Vagina (tissue), 2 donors: ENCODE measurements around the gene PGAM1.

Source experiments
- POLR2A ChIP-seq, 2 donors: fragments of 450-650 bp; IDR thresholded peaks; one replicate each; pipeline ENCODE4 v1.6.1; 2017; ENCODE audit warnings: antibody characterized with exemption in 2 of 2, mild to moderate bottlenecking in 2 of 2, moderate library complexity in 2 of 2
- POLR2AphosphoS5 ChIP-seq, 2 donors: sonication (generic); formaldehyde crosslinking; IDR thresholded peaks; one replicate each; pipeline ENCODE4 v1.9.0; 2017; ENCODE audit warnings: antibody characterized with exemption in 2 of 2, mild to moderate bottlenecking in 2 of 2, low read depth in 1 of 2; ENCODE audit not compliant: insufficient read depth in 1 of 2
- TF ChIP-seq, protein P1 (sequence below), 3 experiments: fragments of 450-650 bp in 2 of 3; fragments of 200-600 bp in 1 of 3; sonication (generic) in 1 of 3; IDR thresholded peaks; one replicate each; pipeline ENCODE4 v1.5.1; 2017 to 2019; ENCODE audit warnings: antibody characterized with exemption in 3 of 3, mild to moderate bottlenecking in 2 of 3, moderate library complexity in 2 of 3

DNA sequence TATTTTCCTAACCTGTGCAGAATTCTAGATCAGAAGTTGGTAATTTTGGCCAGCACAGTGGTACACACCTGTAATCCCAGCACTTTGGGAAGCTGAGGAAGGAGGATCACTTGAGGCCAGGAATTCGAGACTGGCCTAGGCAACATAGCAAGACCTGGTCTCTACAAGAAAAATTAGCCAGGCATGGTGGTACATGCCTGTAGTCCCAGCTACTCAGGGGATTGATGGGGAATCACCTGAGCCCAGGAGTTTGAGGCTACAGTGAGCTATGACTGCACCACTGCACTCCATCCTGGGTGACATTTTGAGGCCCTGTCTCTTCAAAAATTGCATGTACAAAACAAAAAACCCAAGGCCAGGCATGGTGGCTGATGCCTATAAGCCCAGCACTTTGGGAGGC is 8.6 kb downstream of the PGAM1 start:
- TF ChIP-seq, protein P1, sequence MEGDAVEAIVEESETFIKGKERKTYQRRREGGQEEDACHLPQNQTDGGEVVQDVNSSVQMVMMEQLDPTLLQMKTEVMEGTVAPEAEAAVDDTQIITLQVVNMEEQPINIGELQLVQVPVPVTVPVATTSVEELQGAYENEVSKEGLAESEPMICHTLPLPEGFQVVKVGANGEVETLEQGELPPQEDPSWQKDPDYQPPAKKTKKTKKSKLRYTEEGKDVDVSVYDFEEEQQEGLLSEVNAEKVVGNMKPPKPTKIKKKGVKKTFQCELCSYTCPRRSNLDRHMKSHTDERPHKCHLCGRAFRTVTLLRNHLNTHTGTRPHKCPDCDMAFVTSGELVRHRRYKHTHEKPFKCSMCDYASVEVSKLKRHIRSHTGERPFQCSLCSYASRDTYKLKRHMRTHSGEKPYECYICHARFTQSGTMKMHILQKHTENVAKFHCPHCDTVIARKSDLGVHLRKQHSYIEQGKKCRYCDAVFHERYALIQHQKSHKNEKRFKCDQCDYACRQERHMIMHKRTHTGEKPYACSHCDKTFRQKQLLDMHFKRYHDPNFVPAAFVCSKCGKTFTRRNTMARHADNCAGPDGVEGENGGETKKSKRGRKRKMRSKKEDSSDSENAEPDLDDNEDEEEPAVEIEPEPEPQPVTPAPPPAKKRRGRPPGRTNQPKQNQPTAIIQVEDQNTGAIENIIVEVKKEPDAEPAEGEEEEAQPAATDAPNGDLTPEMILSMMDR (IDR thresholded peaks at IDR 0.05): no peak
- TF ChIP-seq POLR2A (IDR thresholded peaks at IDR 0.05) (no peak), POLR2AphosphoS5 (IDR thresholded peaks at IDR 0.05; ENCODE audit: insufficient read depth in 1 of 2, low read depth in 1 of 2) (no peak)
